GM21381 (cell line): ENCODE measurements around the gene MED6.

Experiments
- ATAC-seq: cut with Tn5 transposase; IDR thresholded peaks from one replicate; pipeline ENCODE4 v1.9.1; 2021; ENCODE audit warnings: mild to moderate bottlenecking, moderate library complexity; ENCODE audit not compliant: unreplicated experiment

MED6 gene, protein sequence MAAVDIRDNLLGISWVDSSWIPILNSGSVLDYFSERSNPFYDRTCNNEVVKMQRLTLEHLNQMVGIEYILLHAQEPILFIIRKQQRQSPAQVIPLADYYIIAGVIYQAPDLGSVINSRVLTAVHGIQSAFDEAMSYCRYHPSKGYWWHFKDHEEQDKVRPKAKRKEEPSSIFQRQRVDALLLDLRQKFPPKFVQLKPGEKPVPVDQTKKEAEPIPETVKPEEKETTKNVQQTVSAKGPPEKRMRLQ

DNA sequence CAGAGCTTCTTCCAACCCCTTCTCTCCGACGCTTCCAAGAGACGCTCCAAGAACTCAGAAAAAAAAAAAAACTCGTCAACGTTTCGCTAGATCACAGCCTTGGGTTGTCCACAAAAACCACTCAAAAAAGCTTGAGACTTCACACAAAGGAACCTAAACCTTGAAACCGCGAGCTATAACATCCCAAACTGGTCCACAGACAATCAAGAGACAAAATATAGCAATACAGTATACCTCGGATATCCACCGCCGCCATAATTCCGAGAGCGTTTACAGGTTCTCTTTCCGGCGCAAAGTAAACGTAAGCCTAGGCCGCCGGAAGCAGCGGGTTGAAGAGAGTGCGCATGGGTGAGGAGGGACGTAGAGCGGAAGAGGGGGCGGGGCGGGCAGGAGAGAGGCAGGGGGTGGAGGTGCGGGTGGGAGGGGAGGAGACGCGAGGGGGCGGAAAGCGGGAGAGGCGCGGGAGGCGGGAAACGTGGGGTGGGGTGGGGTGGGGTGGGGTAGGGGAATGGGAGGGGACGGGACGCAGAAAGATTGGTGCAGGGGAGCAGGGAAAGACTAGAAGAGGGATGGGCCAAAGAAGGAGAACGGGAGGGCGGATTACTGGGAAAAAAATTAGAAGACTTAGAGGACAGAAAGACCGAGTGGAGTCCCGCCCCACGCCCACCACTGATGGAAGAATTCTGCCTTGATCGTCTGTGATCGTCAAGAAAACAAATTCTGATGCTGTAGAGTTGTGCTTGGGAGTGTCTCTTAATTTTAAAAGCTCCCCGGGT is at the start of gene MED6:
Gene MED6, minus strand, starts transcription at position 274 of the 776 bp plus-strand sequence. Its CDS starts 18 bp downstream, at position 256.
- ATAC-seq = peak; percentile 77

DNA sequence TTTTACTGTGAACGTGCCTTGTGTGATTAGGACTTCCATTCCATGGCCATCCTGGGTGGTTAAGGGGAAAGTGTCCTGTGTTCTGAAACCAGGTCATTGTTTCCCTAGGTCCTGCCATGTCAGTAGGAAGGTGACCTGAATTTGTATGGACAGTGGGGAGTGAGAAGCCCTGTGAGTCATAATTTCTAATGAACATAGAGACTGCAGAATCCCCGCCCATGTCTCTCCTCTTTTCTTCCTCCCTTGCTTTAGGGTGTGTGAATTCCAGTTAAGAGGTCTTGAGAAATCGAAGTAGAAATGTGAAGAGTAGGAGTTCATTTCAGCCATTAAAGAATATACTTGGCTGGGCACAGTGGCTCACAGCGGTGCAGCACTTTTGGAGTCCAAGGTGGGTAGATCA is 49.3 kb upstream of the MED6 start:
- ATAC-seq = no peak

DNA sequence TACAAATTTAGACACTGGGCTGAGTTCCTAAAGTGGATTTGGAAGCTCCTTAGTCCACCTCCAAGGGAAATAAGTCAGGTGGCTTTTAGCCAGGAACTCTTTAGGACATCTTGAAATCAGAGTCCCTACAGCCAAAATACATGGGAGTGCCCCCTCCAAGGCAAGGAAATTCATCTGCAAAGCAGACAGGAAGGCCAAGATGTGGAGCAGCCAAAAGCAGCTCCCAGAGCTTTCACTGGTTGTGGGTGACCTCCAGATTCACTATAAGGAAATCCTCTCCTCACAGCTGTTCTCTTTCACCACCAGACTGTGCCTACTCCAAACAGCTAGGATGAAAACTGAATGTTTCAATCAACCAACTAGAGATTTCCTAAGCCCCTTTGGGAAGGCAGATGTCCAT is 47.9 kb upstream of the MED6 start:
- ATAC-seq = no peak

DNA sequence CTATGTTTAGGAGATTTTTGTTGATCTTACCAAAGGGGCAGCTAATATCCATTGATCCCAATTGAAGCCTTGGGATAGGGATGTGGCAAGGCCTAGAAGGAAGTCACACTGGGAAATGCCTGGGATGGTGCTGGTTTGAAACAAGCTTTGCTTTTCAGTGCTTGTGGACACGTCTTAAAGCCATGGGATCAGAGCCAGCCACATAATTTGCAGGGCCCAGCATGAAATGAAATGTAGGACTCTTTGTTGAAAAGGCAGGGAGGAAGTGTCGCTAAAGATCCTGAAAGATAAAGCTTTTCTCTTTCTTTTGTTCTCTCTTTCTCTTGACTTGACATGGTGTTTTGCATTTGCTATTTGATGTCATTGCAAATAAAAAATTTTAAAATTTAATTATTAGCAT is 46.2 kb upstream of the MED6 start:
- no peak for ATAC-seq

DNA sequence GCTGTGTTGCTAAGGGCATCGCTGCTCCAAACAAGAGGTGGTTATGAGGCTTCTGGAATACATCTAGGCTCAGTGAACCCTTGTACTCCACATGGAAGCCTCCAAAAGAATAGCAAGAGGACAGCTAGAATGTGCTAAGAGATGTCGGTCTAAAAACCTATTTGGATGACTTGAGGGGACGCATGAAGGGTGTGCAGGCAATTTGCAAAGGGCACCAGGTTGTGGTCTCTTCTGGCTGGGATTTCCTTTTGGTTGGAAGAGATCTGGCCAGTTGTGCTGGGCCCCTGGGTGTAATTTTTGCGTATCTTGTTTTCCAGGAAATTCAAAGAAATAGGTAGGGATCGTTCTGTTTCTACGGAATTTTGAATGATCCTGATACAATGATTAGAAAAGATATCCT is 45.4 kb upstream of the MED6 start:
- ATAC-seq = no peak

DNA sequence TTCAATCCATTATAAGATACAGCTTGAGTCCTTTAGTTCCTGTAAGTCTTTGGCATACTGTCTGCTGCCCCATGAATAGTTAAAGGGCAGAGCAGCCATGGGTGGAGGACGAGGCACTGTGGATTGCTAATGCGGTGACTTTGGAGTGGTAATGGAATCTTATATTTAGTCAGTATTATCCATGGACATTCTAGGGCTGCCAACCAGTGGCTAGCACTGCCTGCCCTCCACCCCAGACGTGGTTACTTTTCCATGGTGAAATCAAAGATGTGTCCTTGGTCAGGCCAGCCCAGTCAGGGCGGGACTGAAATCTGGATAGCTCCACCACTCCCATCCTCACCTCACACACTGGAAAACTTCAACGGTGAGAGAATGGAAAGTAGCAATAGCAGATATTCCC is 43.5 kb upstream of the MED6 start:
- ATAC-seq = no peak

DNA sequence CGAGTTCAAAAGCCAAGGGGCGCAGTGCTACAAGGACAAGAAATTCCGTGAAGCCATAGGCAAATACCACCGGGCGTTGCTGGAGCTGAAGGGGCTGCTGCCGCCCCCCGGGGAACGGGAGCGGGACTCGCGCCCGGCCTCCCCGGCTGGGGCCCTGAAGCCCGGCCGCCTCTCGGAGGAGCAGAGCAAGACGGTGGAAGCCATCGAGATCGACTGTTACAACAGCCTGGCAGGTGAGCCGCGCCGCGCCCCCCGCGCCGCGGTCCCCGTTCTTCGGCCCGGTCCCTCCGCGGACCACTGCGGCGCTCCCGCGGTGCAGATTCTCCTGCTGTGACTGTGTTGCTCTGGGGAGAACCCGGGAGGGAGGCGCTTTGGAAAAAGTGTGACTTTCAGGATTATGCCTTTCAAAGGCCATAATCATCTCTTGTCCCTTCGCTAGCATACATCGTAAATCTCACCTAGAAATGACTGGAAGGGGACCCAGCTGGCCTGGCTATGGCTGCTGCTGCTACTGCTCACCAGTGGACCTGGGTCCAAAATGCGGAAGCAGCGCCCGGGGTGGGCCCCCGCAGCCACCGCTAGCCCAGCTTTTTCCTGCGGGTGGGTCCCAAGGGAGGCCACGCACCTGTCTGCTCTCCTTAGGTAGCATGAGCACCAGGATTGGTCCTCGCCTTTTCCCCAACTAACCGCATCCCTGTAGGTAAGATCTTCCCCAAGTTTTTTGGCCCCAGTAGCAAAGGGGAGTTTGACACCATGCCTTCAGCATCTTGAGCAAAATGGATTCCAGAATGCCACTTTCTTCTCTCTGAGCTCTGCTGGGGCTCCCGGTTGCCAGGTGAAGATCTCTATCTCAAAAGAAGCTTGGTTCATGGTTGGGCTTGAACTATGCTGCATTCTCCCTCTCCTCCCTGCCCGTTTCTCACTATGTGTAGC is 42.1 kb upstream of the MED6 start:
- ATAC-seq = no peak

DNA sequence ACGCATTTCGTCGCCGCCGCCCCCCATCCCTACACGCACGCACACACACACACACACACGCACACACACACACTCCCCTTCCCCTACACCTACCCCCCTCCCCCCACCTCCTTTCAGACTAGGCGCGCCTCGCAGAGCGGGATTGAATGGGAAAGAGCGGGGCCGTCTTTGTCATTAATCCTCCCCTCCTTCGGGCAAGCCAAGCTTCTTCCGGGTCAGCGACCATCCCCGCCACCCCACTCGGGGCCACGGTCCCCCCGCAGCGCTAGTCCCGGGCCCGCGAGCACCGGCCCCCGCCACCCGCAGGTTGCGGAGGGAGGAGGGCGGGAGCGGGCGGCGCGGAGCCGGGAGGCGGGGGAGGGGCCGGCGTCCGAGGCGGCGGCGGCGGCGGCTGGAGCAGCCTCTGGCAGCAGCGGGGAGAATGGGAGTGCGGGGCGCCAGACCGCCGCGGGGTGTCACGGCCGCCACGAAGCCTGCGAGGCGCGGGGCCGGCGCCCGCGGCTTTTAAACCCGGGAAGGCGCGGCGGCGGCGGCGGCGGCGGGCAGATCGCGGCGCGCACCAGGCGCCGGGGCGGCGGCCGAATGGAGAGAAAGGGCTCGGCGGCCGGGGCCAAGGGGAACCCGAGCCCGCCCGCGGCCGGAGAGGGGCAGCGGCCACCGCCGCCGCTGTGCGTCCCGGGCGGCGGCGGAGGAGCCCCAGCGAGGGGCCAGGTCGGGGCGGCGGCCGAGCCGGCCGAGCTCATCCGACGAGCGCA is 41.3 kb upstream of the MED6 start, which contains the start of gene TTC9:
Gene TTC9, plus strand, starts transcription at position 369 of the 755 bp plus-strand sequence. Its CDS starts 214 bp downstream, at position 583.
- ATAC-seq = peak; percentile 29

DNA sequence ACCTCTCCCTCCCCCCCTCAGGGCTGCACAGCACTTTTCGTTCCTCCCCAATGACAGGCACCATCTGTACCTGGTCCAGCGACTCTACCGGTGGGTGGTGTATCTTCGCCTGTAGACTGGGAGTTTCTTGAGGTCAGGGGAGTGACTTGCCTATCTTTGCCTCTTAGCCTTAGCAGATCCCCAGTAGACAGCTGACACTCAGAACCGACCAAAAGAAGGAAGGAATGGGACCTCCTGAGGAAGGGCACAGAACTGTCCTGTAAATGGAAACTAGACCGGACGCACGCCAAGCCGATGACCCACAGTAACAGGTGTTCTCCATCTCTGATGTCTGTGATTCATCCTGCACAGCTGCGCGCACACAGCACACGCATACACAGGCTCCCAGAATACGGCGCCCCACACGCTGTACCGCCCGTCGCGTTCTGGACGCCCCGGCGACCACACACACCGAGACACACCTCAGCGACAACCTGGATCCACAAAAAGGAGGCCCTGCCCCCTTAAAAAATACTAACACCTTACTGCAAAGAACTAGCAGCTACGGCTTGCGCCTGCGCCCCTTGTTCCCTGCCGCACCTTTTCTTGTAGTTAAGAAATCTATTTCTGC is 40.6 kb upstream of the MED6 start:
- ATAC-seq = peak; percentile 61

DNA sequence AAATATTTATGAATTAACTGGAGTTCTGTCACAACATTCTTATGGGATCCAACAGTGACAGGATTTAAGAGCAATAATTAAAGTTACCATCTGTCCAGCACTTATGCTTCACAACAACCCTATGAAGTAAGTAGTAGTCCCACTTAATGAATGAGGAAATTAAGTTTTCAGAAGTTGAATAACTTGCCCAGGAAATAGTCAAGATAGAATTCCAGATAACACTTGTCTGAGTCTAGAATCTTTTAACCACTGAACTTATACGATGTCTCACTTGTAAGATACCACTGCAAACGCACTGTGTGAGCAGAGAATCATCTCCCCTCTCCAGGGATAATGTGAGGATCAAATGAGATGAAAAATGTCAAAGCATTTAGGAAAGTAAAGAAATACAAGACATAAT is 38.0 kb upstream of the MED6 start:
- ATAC-seq = no peak

DNA sequence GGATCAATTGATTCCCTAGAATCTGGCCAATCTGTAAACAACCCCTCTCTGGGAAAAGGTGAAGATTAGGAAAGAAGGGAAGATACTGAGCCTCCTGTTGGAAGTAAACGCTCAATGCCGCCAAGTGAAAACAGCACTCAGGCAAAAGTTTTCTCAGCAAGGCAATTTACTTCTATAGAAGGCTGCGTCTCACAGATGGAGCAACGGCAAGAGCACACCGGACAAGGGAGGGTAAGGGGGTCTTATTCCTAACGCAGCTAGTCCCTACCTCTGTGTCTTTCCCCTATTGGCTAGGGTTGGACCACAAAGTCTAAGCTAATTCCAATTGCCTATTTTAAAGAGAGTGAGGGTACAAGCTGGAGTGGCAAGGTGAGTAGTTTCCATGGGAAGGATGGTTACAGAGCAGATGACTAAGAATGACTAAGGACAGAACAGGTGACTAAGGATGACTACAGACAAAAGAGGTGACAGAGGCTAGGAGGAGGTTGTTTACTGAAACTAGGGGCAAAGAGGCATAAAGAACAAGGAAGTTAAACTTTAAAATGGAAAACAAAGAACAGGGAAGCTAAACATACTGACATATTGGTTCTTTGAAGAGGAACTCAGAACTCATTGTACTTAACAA is 35.6 kb upstream of the MED6 start:
- no peak for ATAC-seq

DNA sequence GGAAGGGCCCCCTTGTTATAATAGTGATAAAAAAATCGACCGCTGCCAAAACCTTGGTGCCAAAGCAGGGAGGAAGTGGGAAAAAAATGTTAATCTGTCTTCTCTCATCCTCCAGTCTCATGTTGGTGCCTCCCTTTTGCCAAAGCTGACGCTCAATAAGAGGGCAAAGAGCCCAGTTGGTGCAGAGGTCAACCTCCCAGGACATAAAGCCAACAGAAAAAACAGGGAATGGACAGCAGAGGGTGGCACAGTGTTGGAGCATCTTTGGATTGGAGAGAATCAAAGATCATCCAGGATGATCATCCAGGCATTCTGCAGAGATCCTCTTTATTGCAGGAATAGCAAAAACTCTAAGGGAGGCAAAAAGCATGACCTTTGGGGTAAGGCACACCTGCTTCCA is 31.5 kb upstream of the MED6 start:
- ATAC-seq = no peak

DNA sequence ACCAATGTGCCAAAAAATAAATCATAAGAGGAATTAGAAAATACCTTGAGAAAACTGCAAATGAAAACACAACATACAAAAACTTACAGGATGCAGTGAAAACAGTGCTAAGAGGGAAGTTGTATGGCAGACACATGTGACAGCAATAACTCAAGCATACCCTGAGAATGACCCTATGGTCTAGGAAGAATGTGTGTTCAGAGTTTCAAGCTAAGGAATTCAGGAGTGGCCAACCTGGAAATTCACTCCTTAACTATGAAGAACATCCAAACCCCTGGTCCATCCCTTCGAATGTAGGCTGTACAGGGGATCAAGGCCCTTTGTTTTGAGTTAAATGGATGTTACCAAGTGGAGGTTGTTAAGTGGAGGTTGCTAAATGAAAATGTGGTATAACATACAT is 24.5 kb upstream of the MED6 start:
- ATAC-seq = no peak

DNA sequence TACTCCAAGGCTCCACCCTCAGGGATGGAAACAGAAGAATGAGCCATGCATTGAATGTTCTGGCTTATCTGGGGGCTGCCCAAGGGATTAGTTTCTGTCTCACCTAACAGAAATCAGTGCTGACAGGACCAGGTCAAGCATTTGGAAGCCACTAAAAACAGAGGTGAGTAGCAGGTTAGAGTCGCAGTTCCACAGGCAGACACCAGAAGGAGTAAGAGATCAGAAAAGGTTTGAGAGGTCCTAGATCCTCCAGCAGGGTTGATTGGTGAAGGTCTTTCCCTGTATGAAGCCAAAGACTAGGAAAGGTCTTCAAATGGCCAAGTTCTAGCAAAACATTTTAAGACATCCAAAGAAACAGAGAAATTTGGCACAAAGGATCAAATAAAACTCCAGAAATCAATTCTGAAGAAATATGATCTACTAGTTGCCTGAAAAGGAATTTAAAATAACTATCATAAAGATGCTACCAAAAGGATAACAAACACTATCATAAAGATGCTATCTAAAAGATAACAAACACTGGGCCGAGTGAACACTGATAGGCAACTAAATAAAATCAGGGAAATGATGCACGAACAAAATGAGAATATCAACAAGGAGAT is 21.8 kb upstream of the MED6 start:
- ATAC-seq = no peak

DNA sequence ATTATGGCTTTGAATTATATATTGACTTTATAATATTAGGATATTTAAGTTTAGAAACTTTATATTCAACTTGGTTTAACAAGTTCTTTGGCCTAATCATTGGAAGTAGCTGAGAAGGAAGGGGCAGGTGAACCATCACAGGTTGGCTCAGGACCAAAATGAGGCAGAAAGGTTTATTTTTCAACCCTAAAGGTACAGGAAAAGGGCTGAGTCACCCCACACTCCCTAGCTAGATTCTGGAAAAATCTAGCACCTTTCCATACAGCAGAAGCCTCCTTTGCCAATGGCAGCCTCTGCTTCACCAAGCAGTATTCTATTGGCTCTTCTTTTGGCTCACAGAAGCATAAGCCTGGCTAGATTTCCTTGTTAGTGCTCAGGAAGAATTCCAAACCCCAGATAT is 19.3 kb upstream of the MED6 start:
- ATAC-seq = no peak

DNA sequence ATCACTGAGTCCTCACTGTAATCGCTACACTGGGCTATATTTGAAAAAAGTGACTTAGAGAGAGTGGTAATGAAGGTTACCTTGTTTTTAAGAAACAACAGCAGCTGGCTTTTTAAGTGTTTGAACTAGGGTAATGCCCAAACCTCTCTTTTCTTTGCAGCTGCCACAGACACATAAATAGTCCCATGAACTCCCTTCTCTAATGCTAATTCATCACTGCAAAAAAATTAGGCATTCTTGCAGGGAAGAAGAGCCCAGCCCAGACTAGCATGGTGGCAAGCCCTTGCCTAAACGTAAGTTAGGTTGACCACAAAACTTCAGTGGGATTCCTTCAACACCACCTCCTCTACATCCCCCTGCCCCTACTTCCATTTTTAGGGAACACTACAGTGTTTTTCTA is 17.9 kb upstream of the MED6 start:
- ATAC-seq = no peak

DNA sequence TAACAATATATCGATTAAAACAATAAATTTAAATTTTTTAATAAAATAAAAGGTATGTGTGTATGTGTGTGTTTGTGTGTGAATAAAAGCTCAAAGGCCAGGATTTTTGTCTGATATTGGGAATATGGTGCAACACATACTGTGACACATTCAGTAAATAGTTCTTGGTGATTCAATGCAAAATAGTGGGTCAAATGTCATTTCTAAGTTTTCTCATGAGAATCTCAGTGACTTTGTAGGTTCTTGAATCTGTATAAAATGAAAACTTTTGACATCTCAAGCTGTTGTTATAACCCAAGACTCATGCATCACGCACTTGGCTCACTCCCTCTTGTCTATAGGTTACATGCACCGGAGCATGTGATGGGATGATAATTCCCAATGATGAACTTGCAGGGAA is 16.2 kb upstream of the MED6 start:
- no peak for ATAC-seq

DNA sequence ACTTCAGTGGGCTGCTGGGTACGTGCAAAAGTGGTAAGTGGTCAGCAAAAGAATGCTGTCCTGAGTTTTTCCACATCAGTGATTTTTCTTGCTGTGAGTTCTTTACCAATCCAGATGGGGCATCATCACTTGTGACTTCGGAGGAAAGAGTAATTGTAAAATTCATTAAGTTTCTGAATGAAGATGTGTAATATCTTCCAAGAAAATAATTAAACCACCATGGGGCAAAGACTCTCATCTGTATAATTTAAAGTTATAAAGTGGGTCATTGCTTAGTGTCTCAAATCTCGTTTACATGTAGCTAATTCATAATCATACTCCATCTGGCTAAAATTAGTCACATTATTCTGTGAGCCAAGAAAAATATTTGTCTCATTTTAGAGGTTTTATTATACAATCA is 10.8 kb upstream of the MED6 start:
- no peak for ATAC-seq

DNA sequence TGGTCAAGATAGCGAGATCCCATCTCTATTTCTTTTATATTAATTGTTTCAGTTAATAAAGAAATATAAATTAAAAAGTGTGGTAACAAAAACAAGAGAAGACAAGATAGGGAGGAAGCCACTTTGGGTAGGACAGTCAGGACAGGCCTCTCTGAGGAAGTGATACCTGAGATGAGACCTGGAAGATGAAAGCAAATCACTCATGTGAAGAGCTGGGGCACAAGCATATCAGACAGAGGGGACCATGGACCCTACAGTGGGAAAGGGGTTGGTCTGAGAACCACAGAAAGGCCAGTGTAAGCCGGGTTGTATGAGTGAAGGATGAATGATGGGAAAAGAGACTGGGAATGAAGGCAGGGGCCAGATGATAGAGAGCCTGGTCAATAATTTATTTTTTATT is 1.8 kb upstream of the MED6 start:
- peak; percentile 41 for ATAC-seq
